22Rv1 (cell line): ENCODE results near the gene CLEC3B.
"Not testable (repeated sequence)": the region's sequence is repeated elsewhere in the genome, so short reads cannot be mapped to it uniquely, and the experiment has no call there.

ENCODE experiments used
- H3K27ac ChIP-seq: fragments of 450-650 bp; 2 replicates; pipeline ENCODE4 v1.5.1; 2017
- CTCF ChIP-seq: fragments of 450-650 bp; IDR thresholded peaks from 2 replicates; pipeline ENCODE4 v1.5.1; 2017; ENCODE audit warnings: mild to moderate bottlenecking
- ZFX ChIP-seq: fragments of 450-650 bp; IDR thresholded peaks from 2 replicates; pipeline ENCODE4 v1.6.1; 2017; ENCODE audit warnings: antibody characterized with exemption, borderline replicate concordance

Gene CLEC3B

GRCh38 chr3:45067941-45068340, 41.8 kb downstream of the CLEC3B start:
- no peak for TF ChIP-seq ZFX
- no peak for TF ChIP-seq CTCF
- no peak overlapping the region for H3K27ac ChIP-seq

- TF ChIP-seq ZFX (no peak), CTCF (no peak)
- no peak overlapping the region for H3K27ac ChIP-seq
Observed at GRCh38 chr3:45071075-45071474, 45.0 kb downstream of the CLEC3B start.

GRCh38 chr3:45075821-45076625, 49.9 kb downstream of the CLEC3B start:
- TF ChIP-seq CTCF (no peak), ZFX (no peak)

GRCh38 chr3:45078256-45078655, 52.2 kb downstream of the CLEC3B start:
- not testable (repeated sequence) for H3K27ac ChIP-seq

More at GRCh38 chr3:45075821-45076625, 49.9 kb downstream of the CLEC3B start:
- H3K27ac ChIP-seq, result no peak overlapping the region

- H3K27ac ChIP-seq, result no peak overlapping the region
- TF ChIP-seq ZFX, result no peak
Observed at GRCh38 chr3:45078910-45079522, 52.9 kb downstream of the CLEC3B start.

- TF ChIP-seq ZFX (no peak), CTCF (no peak)
- no peak overlapping the region for H3K27ac ChIP-seq
Observed at GRCh38 chr3:45079715-45080114, 53.6 kb downstream of the CLEC3B start.

- H3K27ac ChIP-seq, result no peak overlapping the region
- TF ChIP-seq ZFX (no peak), CTCF (no peak)
Observed at GRCh38 chr3:45080824-45081223, 54.7 kb downstream of the CLEC3B start.

- TF ChIP-seq ZFX (no peak), CTCF (no peak)
- no peak overlapping the region for H3K27ac ChIP-seq
Observed at GRCh38 chr3:45081506-45082141, 55.5 kb downstream of the CLEC3B start.
